OCI-LY3 (cell line): ENCODE results near the gene FAIM.

Source experiments
- H2AFZ ChIP-seq: fragments of 200-600, 300-600 bp; shearing (Covaris generic); 2 replicates; pipeline ENCODE4 v1.6.0; 2014; ENCODE audit warnings: antibody characterized with exemption, low read depth, low read length
- H3K27ac ChIP-seq: fragments of 200-600, 300-600 bp; sonication (generic); 2 replicates; pipeline ENCODE4 v1.5.1; 2014; ENCODE audit warnings: mild to moderate bottlenecking, low read length, moderate library complexity, mixed read lengths
- H3K27me3 ChIP-seq: fragments of 200-600, 300-600 bp; sonication (generic); 2 replicates; pipeline ENCODE4 v1.6.1; 2014; ENCODE audit warnings: low read depth, low read length, mixed read lengths
- H3K36me3 ChIP-seq: fragments of 200-600, 300-600 bp; sonication (generic); replicated peaks from 2 replicates; pipeline ENCODE3; 2014; ENCODE audit warnings: low read depth, low read length, mixed read lengths
- H3K4me1 ChIP-seq: fragments of 300-600, 200-600 bp; sonication (generic); 2 replicates; pipeline ENCODE4 v1.6.1; 2014; ENCODE audit warnings: low read length, mixed read lengths
- H3K4me2 ChIP-seq: fragments of 200-600, 300-600 bp; sonication (generic); 2 replicates; pipeline ENCODE4 v1.6.1; 2014; ENCODE audit warnings: low read length, mixed read lengths
- H3K4me3 ChIP-seq: fragments of 300-600, 200-600 bp; sonication (generic); 2 replicates; pipeline ENCODE4 v1.5.1; 2014; ENCODE audit warnings: antibody characterized with exemption, mild to moderate bottlenecking, low read length, moderate library complexity
- H3K79me2 ChIP-seq: fragments of 300-600, 200-600 bp; shearing (Covaris generic); 2 replicates; pipeline ENCODE4 v1.6.1; 2014; ENCODE audit warnings: mild to moderate bottlenecking, low read length, mixed read lengths
- H3K9ac ChIP-seq: fragments of 300-600, 200-600 bp; shearing (Covaris generic); 2 replicates; pipeline ENCODE4 v1.6.0; 2014; ENCODE audit warnings: mild to moderate bottlenecking, low read length, moderate library complexity
- H3K9me3 ChIP-seq: fragments of 200-600, 300-600 bp; shearing (Covaris generic); 2 replicates; pipeline ENCODE4 v1.6.1; 2014; ENCODE audit warnings: low read length, mixed read lengths; ENCODE audit not compliant: insufficient read depth
- H4K20me1 ChIP-seq: fragments of 200-600, 300-600 bp; sonication (generic); 2 replicates; pipeline ENCODE4 v1.6.1; 2016; ENCODE audit warnings: low read length, mixed read lengths; ENCODE audit not compliant: insufficient read depth
- EZH2phosphoT487 ChIP-seq: fragments of 200-600 bp; shearing (Covaris generic); IDR thresholded peaks from 2 replicates; pipeline ENCODE4 v1.6.1; 2018; ENCODE audit warnings: antibody characterized with exemption, mixed run types, low read depth
- TF ChIP-seq, protein P1 (sequence below): fragments of 200-600, 300-600 bp; sonication (generic); IDR thresholded peaks from 2 replicates; pipeline ENCODE4 v1.5.1; 2014; ENCODE audit warnings: antibody characterized with exemption, low read length, low read depth

The FAIM gene

DNA sequence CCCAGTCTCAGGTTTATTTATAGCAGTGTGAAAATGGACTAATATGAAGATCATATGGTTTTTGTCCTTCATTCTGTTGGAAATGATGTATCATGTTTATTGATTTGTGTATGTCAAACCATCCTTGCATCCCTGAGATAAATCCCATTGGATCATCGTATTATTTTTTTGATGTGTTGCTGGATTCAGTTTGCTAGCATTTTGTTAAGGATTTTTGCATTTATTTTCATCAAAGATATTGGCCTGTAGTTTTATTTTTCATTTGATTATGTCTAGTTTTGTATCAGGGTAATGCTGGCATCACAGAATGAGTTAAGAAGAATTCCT, 34.3 kb downstream of the FAIM start:
- Histone ChIP-seq H3K79me2 (no peaks in the 10 kb centered on the region), H3K9me3 (0 out of 2 replicates have a peak, but pooled peaks cover 4% of the 10 kb centered on the region), H2AFZ (no peak overlapping the region), H3K36me3 (peaks cover 2% of the 10 kb centered on the region), H3K27me3 (no peaks in the 10 kb centered on the region), H3K27ac (no peak overlapping the region), H4K20me1 (no peaks in the 10 kb centered on the region), H3K9ac (no peak overlapping the region), H3K4me3 (no peak overlapping the region), H3K4me1 (peaks cover 9% of the 10 kb centered on the region), H3K4me2 (no peak overlapping the region)
- TF ChIP-seq, protein P1, sequence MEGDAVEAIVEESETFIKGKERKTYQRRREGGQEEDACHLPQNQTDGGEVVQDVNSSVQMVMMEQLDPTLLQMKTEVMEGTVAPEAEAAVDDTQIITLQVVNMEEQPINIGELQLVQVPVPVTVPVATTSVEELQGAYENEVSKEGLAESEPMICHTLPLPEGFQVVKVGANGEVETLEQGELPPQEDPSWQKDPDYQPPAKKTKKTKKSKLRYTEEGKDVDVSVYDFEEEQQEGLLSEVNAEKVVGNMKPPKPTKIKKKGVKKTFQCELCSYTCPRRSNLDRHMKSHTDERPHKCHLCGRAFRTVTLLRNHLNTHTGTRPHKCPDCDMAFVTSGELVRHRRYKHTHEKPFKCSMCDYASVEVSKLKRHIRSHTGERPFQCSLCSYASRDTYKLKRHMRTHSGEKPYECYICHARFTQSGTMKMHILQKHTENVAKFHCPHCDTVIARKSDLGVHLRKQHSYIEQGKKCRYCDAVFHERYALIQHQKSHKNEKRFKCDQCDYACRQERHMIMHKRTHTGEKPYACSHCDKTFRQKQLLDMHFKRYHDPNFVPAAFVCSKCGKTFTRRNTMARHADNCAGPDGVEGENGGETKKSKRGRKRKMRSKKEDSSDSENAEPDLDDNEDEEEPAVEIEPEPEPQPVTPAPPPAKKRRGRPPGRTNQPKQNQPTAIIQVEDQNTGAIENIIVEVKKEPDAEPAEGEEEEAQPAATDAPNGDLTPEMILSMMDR, result no peak
- no peak for TF ChIP-seq EZH2phosphoT487

- TF ChIP-seq, protein P1, result no peak
- no peak for TF ChIP-seq EZH2phosphoT487
- Histone ChIP-seq H2AFZ (no peak overlapping the region), H3K27me3 (no peaks in the 10 kb centered on the region)
Measured at GRCh38 chr3:138646008-138646407, 37.4 kb downstream of the FAIM start.

DNA sequence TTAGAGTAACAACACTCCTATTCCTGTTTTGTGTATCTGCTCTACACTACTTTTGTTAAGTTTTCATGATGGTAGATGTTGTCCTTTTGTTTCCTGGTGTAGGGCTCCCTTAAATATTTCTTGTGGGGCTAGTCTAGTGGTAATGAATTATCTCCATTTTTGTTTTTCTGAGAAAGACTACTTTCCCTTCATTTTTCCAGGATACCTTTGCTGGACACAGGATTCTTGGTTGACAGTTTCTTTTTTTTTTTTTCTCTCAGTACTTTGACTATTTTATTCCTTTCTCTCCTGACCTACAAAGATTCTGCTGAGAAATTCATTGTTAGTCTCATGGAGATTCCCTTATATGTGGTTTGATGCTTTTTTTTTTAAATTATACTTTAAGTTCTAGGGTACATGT, 37.9 kb downstream of the FAIM start:
- Histone ChIP-seq H3K4me2 (no peak overlapping the region), H3K4me3 (no peak overlapping the region), H3K27me3 (no peaks in the 10 kb centered on the region), H3K79me2 (no peaks in the 10 kb centered on the region), H4K20me1 (no peaks in the 10 kb centered on the region), H3K9me3 (0 out of 2 replicates have a peak, but pooled peaks cover 4% of the 10 kb centered on the region), H3K4me1 (no peaks in the 10 kb centered on the region), H2AFZ (no peak overlapping the region), H3K36me3 (peaks cover 21% of the 10 kb centered on the region), H3K9ac (no peak overlapping the region), H3K27ac (no peak overlapping the region)
- no peak for TF ChIP-seq EZH2phosphoT487
- TF ChIP-seq, protein P1, result no peak

More at GRCh38 chr3:138646008-138646407, 37.4 kb downstream of the FAIM start:
- H3K9ac ChIP-seq, result no peak overlapping the region
- H3K36me3 ChIP-seq, result peaks cover 21% of the 10 kb centered on the region
- no peaks in the 10 kb centered on the region for H4K20me1 ChIP-seq
- H3K27ac ChIP-seq, result no peak overlapping the region
- no peak overlapping the region for H3K4me2 ChIP-seq
- H3K4me1 ChIP-seq, result no peaks in the 10 kb centered on the region
- H3K4me3 ChIP-seq, result no peak overlapping the region
- H3K9me3 ChIP-seq, result 0 out of 2 replicates have a peak, but pooled peaks cover 4% of the 10 kb centered on the region
- H3K79me2 ChIP-seq, result no peaks in the 10 kb centered on the region

DNA sequence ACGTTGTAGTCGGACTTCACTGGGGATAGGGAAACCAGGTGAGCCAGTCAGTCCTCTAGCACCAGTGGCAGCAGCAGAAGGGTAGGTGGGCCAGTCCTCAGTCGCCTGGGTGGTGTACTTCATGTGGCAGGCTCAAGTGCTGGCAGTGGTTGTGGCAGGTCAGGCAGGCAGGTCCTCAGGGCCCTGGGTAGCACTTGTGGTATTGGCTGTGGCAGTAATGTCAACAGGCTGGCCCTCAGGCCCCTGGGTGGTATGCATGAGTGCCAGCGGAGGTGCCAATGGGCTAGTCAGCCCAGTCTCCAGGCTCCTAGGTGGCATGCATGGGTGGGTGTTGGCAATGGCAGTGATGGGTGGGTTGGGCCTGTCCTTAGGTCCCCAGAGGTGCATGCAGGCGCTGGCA, 40.6 kb downstream of the FAIM start:
- Histone ChIP-seq H3K4me3 (no peak overlapping the region), H3K9ac (no peak overlapping the region), H3K9me3 (0 out of 2 replicates have a peak, but pooled peaks cover 4% of the 10 kb centered on the region), H4K20me1 (no peaks in the 10 kb centered on the region), H3K4me1 (no peaks in the 10 kb centered on the region), H3K79me2 (no peaks in the 10 kb centered on the region), H3K27ac (no peak overlapping the region), H2AFZ (no peak overlapping the region), H3K27me3 (no peaks in the 10 kb centered on the region), H3K36me3 (peaks cover 25% of the 10 kb centered on the region), H3K4me2 (no peak overlapping the region)
- no peak for TF ChIP-seq EZH2phosphoT487
- TF ChIP-seq, protein P1, result no peak
